GM21717 (cell line): Measurements from ENCODE around the gene PSENEN.

Source experiments
- ATAC-seq: cut with Tn5 transposase; IDR thresholded peaks from one replicate; pipeline ENCODE4 v1.9.1; 2021; ENCODE audit warnings: mild to moderate bottlenecking, moderate library complexity; ENCODE audit not compliant: unreplicated experiment

PSENEN gene

GRCh38 chr19:35733180-35734125, 12.0 kb upstream of the PSENEN start:
- ATAC-seq, result no peak

DNA sequence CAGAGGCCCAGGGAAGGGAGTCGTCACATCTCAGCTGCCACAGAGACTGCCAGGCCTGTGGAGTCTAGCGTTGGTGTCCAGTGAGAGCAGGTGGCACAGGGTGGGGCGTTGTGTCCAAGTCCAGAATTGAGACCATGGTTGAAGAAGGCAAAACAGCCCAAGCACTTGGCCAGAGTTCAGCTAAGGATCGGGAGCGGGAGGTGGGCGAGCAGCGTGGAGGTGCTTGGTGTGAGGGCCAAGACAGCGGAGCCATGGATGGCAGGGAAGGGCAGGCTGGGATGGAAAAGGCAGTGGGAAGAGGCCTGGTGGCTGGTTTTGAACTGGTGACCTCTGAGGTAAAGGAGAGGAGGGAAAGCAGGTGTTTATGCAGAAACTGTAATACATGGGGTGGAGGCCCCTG, 11.2 kb upstream of the PSENEN start:
- no peak for ATAC-seq

DNA sequence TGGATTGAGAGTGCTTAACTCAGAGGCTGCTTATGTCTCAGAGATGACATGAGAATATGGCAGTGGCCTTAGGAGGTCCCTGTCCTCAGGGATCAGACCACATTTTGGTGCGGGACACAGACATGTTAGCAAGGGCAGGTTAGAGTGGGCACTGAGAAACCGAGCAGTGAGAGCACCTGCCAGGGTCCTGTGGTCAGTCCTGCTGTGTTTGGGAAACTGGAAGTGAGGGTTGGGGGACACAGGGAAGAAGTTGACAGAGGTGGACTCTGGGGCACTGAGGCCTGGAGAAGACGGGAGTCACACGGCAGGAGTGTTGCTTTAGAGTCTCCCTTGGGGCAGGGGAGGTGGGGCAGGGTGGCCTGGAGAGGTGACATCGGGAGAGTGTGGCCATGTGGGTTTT, 10.6 kb upstream of the PSENEN start:
- ATAC-seq, result no peak

- no peak for ATAC-seq
These were observed 8.3 kb upstream of the PSENEN start for GRCh38 chr19:35736913-35737886.

GRCh38 chr19:35738021-35738886, 7.2 kb upstream of the PSENEN start:
- ATAC-seq, result no peak

DNA sequence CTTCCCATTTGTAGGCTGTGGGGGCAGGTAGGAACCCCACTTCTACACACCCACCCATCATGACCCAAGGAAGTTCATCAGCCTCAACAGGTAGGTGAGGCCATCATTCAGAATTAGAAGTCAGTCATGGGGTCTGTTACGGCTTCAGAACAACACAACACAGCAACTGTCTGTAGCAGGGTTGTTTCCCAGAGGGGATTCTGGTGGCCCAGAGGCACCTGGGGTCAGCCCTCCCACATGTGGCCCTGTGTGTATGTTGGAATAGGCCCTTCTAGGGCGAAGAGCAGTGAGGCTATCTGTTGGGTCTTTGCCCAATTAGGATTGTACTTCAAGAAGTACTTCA, 6.6 kb upstream of the PSENEN start:
- no peak for ATAC-seq

- ATAC-seq, result no peak
These were observed 6.0 kb upstream of the PSENEN start for GRCh38 chr19:35739275-35740107.

DNA sequence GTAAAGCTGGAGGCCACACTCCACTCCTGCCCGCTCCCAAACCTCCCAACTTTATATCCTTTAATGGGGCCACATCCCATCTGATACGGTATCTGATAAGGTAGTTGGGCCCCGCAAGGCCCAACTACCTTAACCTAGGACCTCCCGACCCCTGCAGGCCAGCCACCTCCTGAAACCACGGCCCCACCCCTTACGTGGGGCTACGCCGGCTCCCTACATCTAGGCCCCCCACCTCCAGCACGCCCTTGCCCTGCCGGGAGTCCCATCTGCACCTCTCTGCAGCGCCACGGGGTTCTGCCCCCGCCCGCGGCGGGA, 5.4 kb upstream of the PSENEN start:
- ATAC-seq, result peak; percentile 17

DNA sequence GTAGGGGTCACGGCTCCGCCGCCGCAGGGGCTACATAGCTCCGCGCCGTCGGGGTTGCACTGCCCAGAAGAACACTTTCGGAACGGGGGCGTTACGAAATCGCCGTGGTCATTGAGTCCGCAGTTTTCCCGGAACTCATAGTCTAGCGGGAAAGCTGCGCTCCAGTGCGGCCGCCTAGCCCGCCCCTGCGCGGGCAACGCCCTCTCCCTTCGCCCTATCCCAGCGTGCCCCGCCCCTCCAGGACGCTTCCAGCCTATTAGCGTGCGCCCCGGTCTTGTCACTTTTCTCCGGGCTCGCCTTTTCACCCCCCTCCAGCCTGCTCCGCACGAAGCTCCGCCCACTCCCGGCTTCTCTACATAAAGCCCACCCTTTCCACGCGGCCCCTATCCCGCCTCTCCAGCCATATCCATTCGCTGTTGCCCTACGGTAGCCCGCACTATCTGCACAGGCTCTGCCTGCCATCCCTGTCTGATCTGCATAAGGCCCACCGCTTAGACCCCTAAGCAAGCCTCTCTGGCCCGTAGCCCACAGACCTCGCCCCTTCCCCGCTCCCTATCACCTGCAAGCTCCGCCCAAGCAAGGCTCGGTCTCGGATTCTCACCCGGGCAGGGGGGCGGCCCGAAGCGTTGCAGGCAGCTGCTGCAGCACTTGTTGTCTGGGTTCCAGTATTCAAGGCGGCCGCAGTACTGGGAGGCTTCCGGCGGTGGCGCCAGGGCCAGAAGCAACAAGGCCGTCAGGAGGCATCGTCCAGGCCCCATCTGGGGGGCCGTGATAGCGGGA, 4.8 kb upstream of the PSENEN start:
- peak; percentile 52 for ATAC-seq

- ATAC-seq, result no peak
These were observed 4.3 kb upstream of the PSENEN start for GRCh38 chr19:35741203-35741515.

GRCh38 chr19:35742121-35742724, 3.2 kb upstream of the PSENEN start, which contains the start of gene IGFLR1:
IGFLR1 (minus strand) TSS chr19:35742452; CDS start chr19:35741180, 1,272 bp downstream.
- no peak for ATAC-seq

DNA sequence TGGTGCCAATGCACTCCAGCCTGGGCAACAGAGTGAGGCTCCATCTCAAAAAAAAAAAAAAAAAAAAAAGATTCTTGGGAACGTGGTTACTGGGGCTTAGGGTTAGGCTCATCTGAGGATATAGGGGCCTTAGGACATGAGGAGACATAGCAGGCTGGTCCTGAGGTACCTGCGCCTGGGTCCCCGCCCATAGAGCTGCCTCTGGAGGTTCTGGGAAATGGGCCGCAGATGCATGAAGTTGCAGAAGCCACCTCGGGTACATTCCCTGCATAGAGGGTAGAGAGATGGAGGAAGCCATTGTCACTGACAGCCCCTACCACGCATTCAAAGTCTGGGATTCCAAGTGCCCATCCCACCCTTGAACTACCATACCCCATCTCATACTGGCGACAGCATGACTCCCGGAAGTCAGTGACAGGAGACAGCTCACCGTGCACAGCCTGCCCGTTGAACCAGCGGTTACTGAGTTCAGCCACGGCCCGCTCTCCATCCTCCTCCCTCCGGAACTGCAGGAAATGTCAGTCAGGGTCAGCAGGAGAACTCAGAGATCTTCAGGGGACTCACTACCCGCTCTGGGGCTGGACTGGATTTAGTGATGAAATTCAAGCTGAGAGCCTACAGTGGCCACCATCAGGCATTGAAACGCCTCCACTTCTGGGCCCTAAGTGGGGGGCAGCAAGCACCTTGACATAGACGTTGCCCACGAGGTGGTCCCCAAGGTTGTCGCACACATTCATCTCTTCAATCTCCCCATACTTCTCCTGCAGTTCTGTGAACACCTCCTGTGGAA, 1.6 kb upstream of the PSENEN start:
- ATAC-seq, result no peak

DNA sequence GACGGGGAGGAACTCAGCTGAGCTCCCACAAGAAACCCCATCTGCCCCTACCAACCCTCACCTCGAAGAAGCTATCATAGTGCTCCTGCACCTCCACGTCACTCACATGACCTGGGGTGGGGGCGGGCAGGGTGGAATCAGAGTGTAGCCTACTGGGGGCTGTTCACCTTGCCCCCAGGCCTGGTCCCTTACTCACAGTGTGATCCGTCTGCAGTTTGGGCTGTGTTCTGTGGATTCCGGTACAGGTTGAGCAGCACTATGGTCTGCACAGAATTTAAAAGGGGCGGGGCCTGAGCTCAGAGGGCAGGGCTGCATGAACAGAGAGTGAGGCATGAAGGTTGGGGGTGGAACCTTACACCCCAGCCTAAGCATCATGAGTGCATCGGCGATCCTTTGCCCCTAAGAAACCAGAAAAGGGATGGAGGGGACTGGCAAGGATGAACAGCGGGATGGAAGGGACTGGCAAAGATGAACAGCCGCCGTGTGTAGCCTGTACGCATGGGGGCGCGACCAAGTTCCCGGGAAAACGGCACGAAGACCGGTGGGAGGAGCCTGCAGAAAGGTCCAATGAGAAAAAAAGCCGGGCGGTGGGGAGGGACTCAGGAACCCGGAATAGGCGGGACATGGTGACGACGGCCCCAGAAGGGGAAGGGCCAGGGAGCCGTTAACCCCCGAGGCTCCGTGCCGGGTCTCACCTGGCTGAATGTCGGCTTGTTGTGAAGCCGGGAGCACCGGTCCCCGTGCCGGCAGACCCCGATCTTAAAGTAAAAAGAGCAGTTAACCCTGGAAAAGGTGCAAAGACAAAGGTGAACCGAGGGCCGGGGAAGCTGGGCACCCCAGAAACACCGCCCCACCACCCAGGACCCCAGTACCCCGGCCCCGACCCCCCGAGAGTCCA, 772 bp upstream of the PSENEN start:
- ATAC-seq, result peak; percentile 29

DNA sequence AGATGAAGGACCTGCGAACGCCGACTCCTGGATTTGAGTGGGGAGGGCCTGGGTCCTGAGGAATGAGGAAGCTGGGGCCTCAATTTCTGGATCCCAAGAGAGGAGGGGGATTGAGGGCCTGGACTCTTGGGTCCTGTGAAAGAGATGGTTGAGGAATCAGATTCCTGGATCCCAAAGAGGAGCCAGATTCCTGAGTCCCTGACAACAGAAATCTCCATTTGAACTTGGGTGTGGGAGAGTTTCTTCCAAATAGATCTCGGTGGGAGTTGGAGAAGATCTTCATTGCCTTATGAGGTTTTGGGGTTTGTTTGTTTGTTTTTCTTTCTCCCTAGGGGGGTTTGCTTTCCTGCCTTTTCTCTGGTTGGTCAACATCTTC, 624 bp downstream of the PSENEN start:
- ATAC-seq, result no peak

- ATAC-seq, result no peak
These were observed 1.1 kb downstream of the PSENEN start for GRCh38 chr19:35746531-35746930.

DNA sequence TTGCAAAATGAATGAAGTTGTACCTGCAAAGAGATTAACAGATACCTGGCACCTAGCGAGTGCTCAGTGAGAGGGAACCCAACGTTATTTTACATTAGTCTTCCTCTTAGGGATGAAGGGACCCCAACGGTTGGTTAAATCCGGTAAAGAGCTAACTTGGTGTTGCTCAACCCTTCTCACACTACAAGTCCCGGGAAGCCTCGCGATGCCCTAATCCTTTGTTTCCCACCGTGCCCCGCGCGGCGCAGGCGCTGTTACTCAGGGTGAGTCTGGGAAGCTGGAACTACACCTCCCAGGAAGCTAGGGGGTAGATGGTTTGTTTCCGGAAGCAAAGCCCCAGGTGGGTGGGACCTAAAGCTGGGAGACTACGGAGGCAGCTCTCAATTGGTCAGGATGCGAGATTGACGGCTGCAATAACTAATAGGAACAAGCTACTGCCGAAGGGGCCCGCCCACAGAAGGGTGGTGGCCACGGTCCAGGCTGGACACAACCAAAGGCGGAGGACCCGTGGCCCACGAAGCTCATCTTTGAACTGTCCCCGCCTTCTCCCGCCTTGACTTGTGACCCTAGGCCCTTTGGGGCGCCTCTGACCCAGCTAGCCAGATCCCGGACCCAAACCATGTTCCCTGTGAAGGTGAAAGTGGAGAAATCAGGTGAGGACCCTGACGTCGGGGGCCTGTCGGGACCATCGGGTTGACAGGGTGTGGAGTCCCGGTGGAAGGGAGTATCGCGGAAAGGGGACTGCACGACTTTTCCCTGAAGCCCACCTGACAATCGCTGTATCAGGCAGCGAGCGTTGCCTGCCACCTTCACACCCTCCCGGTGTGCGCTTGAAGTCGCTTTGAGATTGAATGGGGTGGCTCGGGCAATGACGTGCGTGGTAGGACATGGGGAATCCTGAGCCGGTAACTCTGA, 2.9 kb downstream of the PSENEN start, which contains the start of gene LIN37:
Gene LIN37 (plus strand): TSS at position 471 of the 915 bp plus-strand sequence. CDS start 149 bp downstream, at position 620.
- peak; percentile 53 for ATAC-seq
